ENCODE measurements around the gene DBF4. TPM values are rescaled to one million over a fixed set of nuclear protein-coding genes. Genes with fewer than 3 reads are reported as not detected.

DBF4 gene
- total RNA-seq, 1 experiment from 2014 or later: 62.8 TPM

DNA sequence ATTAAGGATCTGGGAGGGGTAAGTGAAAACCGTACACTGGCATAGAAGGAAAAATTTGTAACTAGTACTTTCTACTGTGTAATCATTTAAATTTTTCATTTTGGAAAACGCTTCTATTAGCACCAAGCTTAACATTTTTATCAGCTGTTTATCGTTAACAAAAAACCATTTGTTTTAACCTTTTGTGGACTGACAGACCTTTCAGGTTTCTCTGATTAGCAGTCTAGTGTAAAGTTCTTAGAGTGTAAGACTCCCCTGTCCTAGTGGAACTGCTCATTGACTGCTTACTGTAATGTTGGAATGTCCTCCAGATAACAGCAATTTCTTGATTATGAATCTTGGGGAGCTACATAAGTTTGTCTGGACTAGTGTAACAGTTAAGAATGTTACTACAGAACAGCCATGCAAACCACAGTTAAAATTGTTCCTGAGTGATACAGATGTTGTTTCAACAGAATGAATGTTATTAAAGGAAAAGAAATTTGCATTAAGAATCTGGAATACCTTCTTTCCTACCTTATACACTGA lies 2.0 kb downstream of the DBF4 start:
- no peak overlapping the region for H3K27ac Mint-ChIP-seq (ENCODE audit: unreplicated experiment)
- intact Hi-C loops (cut with micrococcal nuclease; ENCODE audit: unreplicated experiment): loop anchor here (5.0 to 10.0 kb wide), 3 partner anchors 273 to 726 kb away; partner anchors contain the start of genes ABCB1 and DMTF1
- peaks cover 26% of the 10 kb centered on the region for H3K4me1 Mint-ChIP-seq (ENCODE audit: low read depth, unreplicated experiment)
- TF ChIP-seq, protein P1, sequence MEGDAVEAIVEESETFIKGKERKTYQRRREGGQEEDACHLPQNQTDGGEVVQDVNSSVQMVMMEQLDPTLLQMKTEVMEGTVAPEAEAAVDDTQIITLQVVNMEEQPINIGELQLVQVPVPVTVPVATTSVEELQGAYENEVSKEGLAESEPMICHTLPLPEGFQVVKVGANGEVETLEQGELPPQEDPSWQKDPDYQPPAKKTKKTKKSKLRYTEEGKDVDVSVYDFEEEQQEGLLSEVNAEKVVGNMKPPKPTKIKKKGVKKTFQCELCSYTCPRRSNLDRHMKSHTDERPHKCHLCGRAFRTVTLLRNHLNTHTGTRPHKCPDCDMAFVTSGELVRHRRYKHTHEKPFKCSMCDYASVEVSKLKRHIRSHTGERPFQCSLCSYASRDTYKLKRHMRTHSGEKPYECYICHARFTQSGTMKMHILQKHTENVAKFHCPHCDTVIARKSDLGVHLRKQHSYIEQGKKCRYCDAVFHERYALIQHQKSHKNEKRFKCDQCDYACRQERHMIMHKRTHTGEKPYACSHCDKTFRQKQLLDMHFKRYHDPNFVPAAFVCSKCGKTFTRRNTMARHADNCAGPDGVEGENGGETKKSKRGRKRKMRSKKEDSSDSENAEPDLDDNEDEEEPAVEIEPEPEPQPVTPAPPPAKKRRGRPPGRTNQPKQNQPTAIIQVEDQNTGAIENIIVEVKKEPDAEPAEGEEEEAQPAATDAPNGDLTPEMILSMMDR (IDR thresholded peaks at IDR 0.05; ENCODE audit: insufficient read depth in 1 of 2, low read depth in 1 of 2, low read length in 1 of 2, severe bottlenecking in 1 of 2, unreplicated experiment in 1 of 2): no peak
- no peaks in the 10 kb centered on the region for H3K27me3 Mint-ChIP-seq (ENCODE audit: insufficient read depth, unreplicated experiment)
- no peaks in the 10 kb centered on the region for H3K27me3 ChIP-seq (replicated peaks; ENCODE audit: control insufficient read depth, insufficient read depth, low read length)
- H3K36me3 Mint-ChIP-seq (ENCODE audit: insufficient read depth, unreplicated experiment): peaks cover 35% of the 10 kb centered on the region
- H3K36me3 ChIP-seq (ENCODE audit: control insufficient read depth, insufficient read depth, low read length): no peaks in the 10 kb centered on the region; the same call in 1 of the 2 replicates
- ChIA-PET CTCF (interaction anchor here (1.2 kb wide), 1 partner anchor 9 kb away, joined by 3 read pairs; no protein-coding TSS in a partner anchor), POLR2A (no interaction called here)
- no peaks in the 10 kb centered on the region for H3K9me3 ChIP-seq
- H3K9me3 Mint-ChIP-seq (ENCODE audit: unreplicated experiment): no peaks in the 10 kb centered on the region
- H3K4me1 ChIP-seq: peaks cover 20% of the 10 kb centered on the region
- peak overlapping the region; percentile 61 for H3K4me3 ChIP-seq (ENCODE audit: low read depth, low read length)
- no TSS peak for BruUV-seq (replicated peaks)
- H3K4me3 Mint-ChIP-seq (ENCODE audit: unreplicated experiment): peak overlapping the region; percentile 70
- no peak for DNase-seq

DNA sequence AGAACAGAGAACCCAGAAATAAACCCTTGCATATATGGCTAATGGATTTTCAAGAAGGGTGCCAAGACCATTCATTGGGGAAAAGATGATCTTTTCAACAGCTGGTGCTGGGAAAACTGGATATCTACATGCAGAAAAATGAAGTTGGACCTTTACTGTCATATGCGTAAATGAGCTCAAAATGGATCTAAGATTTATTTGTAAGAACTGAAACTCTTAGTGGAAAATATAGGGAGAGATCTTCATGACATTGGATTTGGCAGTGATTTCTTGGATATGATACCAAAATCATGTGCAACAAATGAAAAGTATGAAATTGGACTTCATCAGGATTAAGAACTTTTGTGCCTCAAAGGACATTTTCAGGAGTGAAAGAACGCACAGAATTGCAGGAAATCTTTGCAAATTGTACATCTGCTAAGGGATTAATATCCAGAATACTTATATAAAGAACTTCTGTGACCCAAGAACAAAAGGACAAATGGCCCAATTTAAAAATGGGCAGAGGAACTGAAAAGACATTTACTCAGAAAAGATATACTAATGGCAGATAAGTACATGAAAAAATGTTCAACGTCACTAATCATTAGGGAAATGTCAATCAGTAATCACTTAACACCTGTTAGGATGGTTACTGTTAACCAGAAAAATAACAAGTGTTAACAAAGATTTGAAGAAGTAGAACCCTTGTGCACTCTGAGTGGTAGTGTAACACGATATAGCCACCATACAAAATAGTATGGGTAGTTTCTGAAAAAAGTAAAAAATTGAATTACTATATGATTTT lies 6.1 kb downstream of the DBF4 start:
- Histone ChIP-seq H3K36me3 (ENCODE audit: control insufficient read depth, insufficient read depth, low read length) (no peaks in the 10 kb centered on the region; the same call in 1 of the 2 replicates), H3K27me3 (replicated peaks; ENCODE audit: control insufficient read depth, insufficient read depth, low read length) (no peaks in the 10 kb centered on the region), H3K4me1 (peaks cover 6% of the 10 kb centered on the region), H3K4me3 (ENCODE audit: low read depth, low read length) (no peak overlapping the region), H3K9me3 (no peaks in the 10 kb centered on the region)
- no peak overlapping the region for H3K4me3 Mint-ChIP-seq (ENCODE audit: unreplicated experiment)
- ChIA-PET CTCF (no interaction called here), POLR2A (no interaction called here)
- no peaks in the 10 kb centered on the region for H3K27me3 Mint-ChIP-seq (ENCODE audit: insufficient read depth, unreplicated experiment)
- intact Hi-C loops (cut with micrococcal nuclease; ENCODE audit: unreplicated experiment): no loop called here
- no peak for DNase-seq
- TF ChIP-seq, protein P1 (IDR thresholded peaks at IDR 0.05; ENCODE audit: insufficient read depth in 1 of 2, low read depth in 1 of 2, low read length in 1 of 2, severe bottlenecking in 1 of 2, unreplicated experiment in 1 of 2): no peak
- H3K27ac Mint-ChIP-seq (ENCODE audit: unreplicated experiment): no peak overlapping the region
- H3K36me3 Mint-ChIP-seq (ENCODE audit: insufficient read depth, unreplicated experiment): peaks cover 45% of the 10 kb centered on the region
- H3K4me1 Mint-ChIP-seq (ENCODE audit: low read depth, unreplicated experiment): peaks cover 6% of the 10 kb centered on the region
- no peaks in the 10 kb centered on the region for H3K9me3 Mint-ChIP-seq (ENCODE audit: unreplicated experiment)
- no TSS peak for BruUV-seq (replicated peaks)

- Mint-ChIP-seq H3K27me3 (ENCODE audit: insufficient read depth, unreplicated experiment) (no peaks in the 10 kb centered on the region), H3K9me3 (ENCODE audit: unreplicated experiment) (no peaks in the 10 kb centered on the region), H3K27ac (ENCODE audit: unreplicated experiment) (no peak overlapping the region), H3K4me1 (ENCODE audit: low read depth, unreplicated experiment) (peaks cover 6% of the 10 kb centered on the region), H3K4me3 (ENCODE audit: unreplicated experiment) (no peak overlapping the region), H3K36me3 (ENCODE audit: insufficient read depth, unreplicated experiment) (peaks cover 63% of the 10 kb centered on the region)
- CTCF ChIA-PET: no interaction called here
- POLR2A ChIA-PET: no interaction called here
- no peaks in the 10 kb centered on the region for H3K4me1 ChIP-seq
- intact Hi-C loops (cut with micrococcal nuclease; ENCODE audit: unreplicated experiment): loop anchor here (5.0 kb wide), 1 partner anchor 227 kb away; no protein-coding TSS in a partner anchor
- H3K27me3 ChIP-seq (replicated peaks; ENCODE audit: control insufficient read depth, insufficient read depth, low read length): no peaks in the 10 kb centered on the region
- H3K9me3 ChIP-seq: no peaks in the 10 kb centered on the region
- TF ChIP-seq, protein P1 (IDR thresholded peaks at IDR 0.05; ENCODE audit: insufficient read depth in 1 of 2, low read depth in 1 of 2, low read length in 1 of 2, severe bottlenecking in 1 of 2, unreplicated experiment in 1 of 2): no peak
- H3K4me3 ChIP-seq (ENCODE audit: low read depth, low read length): no peak overlapping the region
- DNase-seq: no peak
- BruUV-seq (replicated peaks): no TSS peak
- H3K36me3 ChIP-seq (ENCODE audit: control insufficient read depth, insufficient read depth, low read length): no peaks in the 10 kb centered on the region; the same call in 1 of the 2 replicates
Measured at GRCh38 chr7:87885018-87885417, 8.7 kb downstream of the DBF4 start.

Data from Caco-2 (cell line).